WTC11 (cell line): ENCODE measurements around the gene MRPL28. TPM values are rescaled to one million over a fixed set of nuclear protein-coding genes. Genes with fewer than 3 reads are reported as not detected.
A peak's percentile ranks its signal among the peaks of the same experiment; 100 is the strongest.

Experiments
- ATAC-seq: fragments of 200-7000 bp; cut with Tn5 transposase; 2 replicates; pipeline ENCODE4 v1.10.0; 2021; ENCODE audit warnings: mild to moderate bottlenecking, moderate library complexity
- CTCF ChIA-PET: fragments of 300-600 bp; sonication (Branson Sonifier 250); formaldehyde crosslinking; loops from one replicate; lab custom pipeline; 2021; ENCODE audit warnings: antibody characterized with exemption; lab: Charles Lee
- POLR2A ChIA-PET: fragments of 350-600 bp; sonication (Branson Sonifier 250); formaldehyde crosslinking; loops from one replicate; lab custom pipeline; 2021; ENCODE audit warnings: antibody characterized with exemption; lab: Charles Lee
- DNase-seq: peaks from one replicate; pipeline ENCODE4 v3.0.0; 2021; ENCODE audit warnings: low spot score
- H3K27ac Mint-ChIP-seq: 2 replicates; pipeline ENCODE4 v1.8.0; 2021; ENCODE audit warnings: mixed read lengths
- H3K27me3 Mint-ChIP-seq: 2 replicates; pipeline ENCODE4 v1.8.0; 2021; ENCODE audit warnings: low read depth, mild to moderate bottlenecking, moderate library complexity, mixed read lengths
- H3K36me3 Mint-ChIP-seq: 2 replicates; pipeline ENCODE4 v1.8.0; 2021; ENCODE audit warnings: mixed read lengths
- H3K4me1 Mint-ChIP-seq: 2 replicates; pipeline ENCODE4 v1.8.0; 2022; ENCODE audit warnings: mixed read lengths
- H3K4me3 Mint-ChIP-seq: 2 replicates; pipeline ENCODE4 v1.8.0; 2021; ENCODE audit warnings: mild to moderate bottlenecking, moderate library complexity, mixed read lengths
- H3K9me3 Mint-ChIP-seq: 2 replicates; pipeline ENCODE4 v1.8.0; 2021; ENCODE audit warnings: mixed read lengths
- AR ChIP-seq: fragments of 250-450 bp; sonication (Bioruptor Pico); IDR thresholded peaks from 2 replicates; pipeline ENCODE4 v1.9.0; 2021; ENCODE audit warnings: mild to moderate bottlenecking
- CREB1 ChIP-seq: sonication (generic); formaldehyde crosslinking; IDR thresholded peaks from 2 replicates; pipeline ENCODE4 v1.8.0; 2023; ENCODE audit warnings: mild to moderate bottlenecking, missing genetic modification reagents
- CREM ChIP-seq: sonication (generic); formaldehyde crosslinking; IDR thresholded peaks from 2 replicates; pipeline ENCODE4 v1.8.1; 2022; ENCODE audit warnings: mild to moderate bottlenecking, missing genetic modification reagents, moderate library complexity
- CTCF ChIP-seq: fragments of 200-600 bp; IDR thresholded peaks from 2 replicates; pipeline ENCODE4 v1.8.0; 2022; ENCODE audit warnings: antibody characterized with exemption
- E2F5 ChIP-seq: sonication (generic); formaldehyde crosslinking; IDR thresholded peaks from 2 replicates; pipeline ENCODE4 v1.8.1; 2022; ENCODE audit warnings: mild to moderate bottlenecking, moderate library complexity, missing genetic modification reagents
- ELF4 ChIP-seq: sonication (generic); formaldehyde crosslinking; IDR thresholded peaks from 2 replicates; pipeline ENCODE4 v1.8.1; 2022; ENCODE audit warnings: low read depth, mild to moderate bottlenecking, moderate library complexity, missing genetic modification reagents
- GABPB1 ChIP-seq: sonication (generic); formaldehyde crosslinking; IDR thresholded peaks from 2 replicates; pipeline ENCODE4 v1.8.1; 2023; ENCODE audit warnings: mild to moderate bottlenecking, missing genetic modification reagents
- IRF1 ChIP-seq: sonication (generic); formaldehyde crosslinking; IDR thresholded peaks from 2 replicates; pipeline ENCODE4 v1.8.0; 2023; ENCODE audit warnings: missing genetic modification reagents
- KAT7 ChIP-seq: sonication (generic); formaldehyde crosslinking; IDR thresholded peaks from 2 replicates; pipeline ENCODE4 v1.8.1; 2023; ENCODE audit warnings: missing genetic modification reagents, mild to moderate bottlenecking, borderline replicate concordance
- MYBL2 ChIP-seq: sonication (generic); formaldehyde crosslinking; IDR thresholded peaks from 2 replicates; pipeline ENCODE4 v1.8.1; 2023; ENCODE audit warnings: mild to moderate bottlenecking, moderate library complexity, missing genetic modification reagents
- NR1H2 ChIP-seq: sonication (generic); formaldehyde crosslinking; IDR thresholded peaks from 2 replicates; pipeline ENCODE4 v1.9.0; 2021; ENCODE audit warnings: mild to moderate bottlenecking, moderate library complexity, missing genetic modification reagents
- OVOL2 ChIP-seq: fragments of 250-450 bp; sonication (Bioruptor Pico); IDR thresholded peaks from 2 replicates; pipeline ENCODE4 v1.9.0; 2021; ENCODE audit warnings: mild to moderate bottlenecking, borderline replicate concordance
- PREB ChIP-seq: sonication (generic); formaldehyde crosslinking; IDR thresholded peaks from 2 replicates; pipeline ENCODE4 v1.8.1; 2022; ENCODE audit warnings: mild to moderate bottlenecking, missing genetic modification reagents, moderate library complexity, borderline replicate concordance
- PRRX2 ChIP-seq: fragments of 250-450 bp; sonication (Bioruptor Pico); IDR thresholded peaks from 2 replicates; pipeline ENCODE4 v1.8.0; 2021; ENCODE audit warnings: mild to moderate bottlenecking
- TEAD1 ChIP-seq: sonication (generic); formaldehyde crosslinking; IDR thresholded peaks from 2 replicates; pipeline ENCODE4 v1.8.0; 2022; ENCODE audit warnings: mild to moderate bottlenecking, missing genetic modification reagents
- USF1 ChIP-seq: sonication (generic); formaldehyde crosslinking; IDR thresholded peaks from 2 replicates; pipeline ENCODE4 v1.8.0; 2022; ENCODE audit warnings: mild to moderate bottlenecking, missing genetic modification reagents
- ZNF396 ChIP-seq: fragments of 250-450 bp; sonication (Bioruptor Pico); IDR thresholded peaks from 2 replicates; pipeline ENCODE4 v1.8.0; 2021; ENCODE audit warnings: mild to moderate bottlenecking, moderate library complexity, borderline replicate concordance
- ZNF416 ChIP-seq: fragments of 250-450 bp; sonication (Bioruptor Pico); IDR thresholded peaks from 2 replicates; pipeline ENCODE4 v1.9.0; 2021; ENCODE audit warnings: mild to moderate bottlenecking, inconsistent platforms
- ZNF423 ChIP-seq: fragments of 250-450 bp; sonication (Bioruptor Pico); IDR thresholded peaks from 2 replicates; pipeline ENCODE4 v2.1.2; 2022; ENCODE audit warnings: mild to moderate bottlenecking, moderate library complexity
- total RNA-seq: library from RNA; stranded (reverse); gene quantifications from 3 replicates; pipeline ENCODE4 v1.2.3, GENCODE V29; 2021
- TF ChIP-seq, protein P1 (sequence below): fragments of 250-450 bp; sonication (Bioruptor Pico); IDR thresholded peaks from 2 replicates; pipeline ENCODE4 v1.9.0; 2021; ENCODE audit warnings: moderate library complexity, mild to moderate bottlenecking, inconsistent platforms, borderline replicate concordance
- TF ChIP-seq, protein P2 (sequence below): sonication (generic); formaldehyde crosslinking; IDR thresholded peaks from 2 replicates; pipeline ENCODE4 v1.8.0; 2022; ENCODE audit warnings: mild to moderate bottlenecking, missing genetic modification reagents
- TF ChIP-seq, protein P3 (sequence below): sonication (generic); formaldehyde crosslinking; IDR thresholded peaks from 2 replicates; pipeline ENCODE4 v1.8.1; 2022; ENCODE audit warnings: missing genetic modification reagents, borderline replicate concordance

MRPL28 gene
- total RNA-seq, 1 experiment from 2014 or later, result 119 TPM

DNA sequence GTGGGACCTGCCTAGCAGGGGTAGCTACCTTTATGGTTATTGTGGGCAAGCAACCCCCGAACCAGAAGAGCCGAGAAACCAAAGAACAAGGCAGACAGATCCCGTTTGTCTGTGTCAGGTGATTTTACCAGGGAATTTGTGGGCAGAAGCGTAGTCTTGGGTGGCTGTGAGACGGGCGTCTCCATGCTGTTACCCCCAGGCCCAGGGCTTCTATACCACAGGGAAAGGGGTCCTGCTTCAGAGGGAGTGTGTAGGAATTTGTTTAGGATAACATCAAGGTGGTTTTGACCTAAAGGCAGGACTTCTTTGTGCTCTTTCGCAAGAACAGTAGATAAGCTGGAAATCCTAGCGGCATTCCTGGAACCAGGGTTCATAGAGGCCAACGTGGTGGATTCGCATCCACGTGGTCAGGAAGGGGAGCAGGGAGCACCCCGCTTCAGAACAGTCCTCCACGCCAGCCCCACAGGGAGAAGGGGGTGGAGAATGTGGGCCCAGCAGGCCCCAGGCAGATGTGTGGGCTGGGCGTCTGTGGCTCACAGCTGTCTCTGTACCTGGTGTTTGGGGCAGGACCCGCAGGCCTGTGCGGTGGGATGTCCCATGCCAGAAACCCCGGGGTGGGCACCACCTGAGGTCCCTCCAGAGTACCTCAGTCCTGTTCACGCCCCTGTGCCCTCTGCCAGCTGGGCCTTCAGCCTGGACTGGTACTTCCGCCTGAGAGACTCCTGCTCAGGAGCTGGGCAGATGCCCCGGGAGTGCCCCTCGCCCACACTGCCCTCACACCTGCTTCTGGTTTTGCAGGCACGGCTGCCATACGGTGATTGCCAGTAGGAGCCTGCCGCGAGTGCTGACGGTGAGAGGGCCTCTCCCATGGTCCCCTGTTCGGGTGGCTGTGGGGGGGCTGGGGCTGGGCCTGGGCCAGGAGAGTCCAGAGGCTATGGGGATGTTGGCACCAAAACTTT, 35.5 kb upstream of the MRPL28 start:
- Mint-ChIP-seq H3K9me3 (no peaks in the 10 kb centered on the region), H3K36me3 (peaks cover 5% of the 10 kb centered on the region; the same call in 1 of the 2 replicates), H3K27ac (no peak overlapping the region), H3K27me3 (no peaks in the 10 kb centered on the region), H3K4me3 (no peak overlapping the region), H3K4me1 (no peaks in the 10 kb centered on the region)
- CTCF ChIA-PET, result interaction anchor here (1.1 to 1.3 kb wide), 2 partner anchors 8 to 177 kb away, joined by 3 read pairs; no protein-coding TSS in a partner anchor
- POLR2A ChIA-PET, result no interaction called here
- no peak for ATAC-seq
- no peak for TF ChIP-seq PREB
- peak; percentile 83 for TF ChIP-seq GABPB1
- no peak for DNase-seq

- H3K27ac Mint-ChIP-seq, result peak overlapping the region; percentile 15; the same call in 1 of the 2 replicates
- ChIA-PET CTCF (no interaction called here), POLR2A (no interaction called here)
- peaks cover 7% of the 10 kb centered on the region for H3K4me1 Mint-ChIP-seq
- TF ChIP-seq ELF4 (CRISPR knock-in tag), result no peak
- TF ChIP-seq KAT7, result no peak
- TF ChIP-seq, protein P1, sequence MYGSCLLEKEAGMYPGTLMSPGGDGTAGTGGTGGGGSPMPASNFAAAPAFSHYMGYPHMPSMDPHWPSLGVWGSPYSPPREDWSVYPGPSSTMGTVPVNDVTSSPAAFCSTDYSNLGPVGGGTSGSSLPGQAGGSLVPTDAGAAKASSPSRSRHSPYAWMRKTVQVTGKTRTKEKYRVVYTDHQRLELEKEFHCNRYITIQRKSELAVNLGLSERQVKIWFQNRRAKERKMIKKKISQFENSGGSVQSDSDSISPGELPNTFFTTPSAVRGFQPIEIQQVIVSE (CRISPR knock-in tag), result no peak
- no peak for TF ChIP-seq TEAD1
- TF ChIP-seq PRRX2 (CRISPR knock-in tag), result no peak
- TF ChIP-seq CREB1 (CRISPR knock-in tag), result no peak
- TF ChIP-seq E2F5 (CRISPR knock-in tag), result no peak
- TF ChIP-seq, protein P2, sequence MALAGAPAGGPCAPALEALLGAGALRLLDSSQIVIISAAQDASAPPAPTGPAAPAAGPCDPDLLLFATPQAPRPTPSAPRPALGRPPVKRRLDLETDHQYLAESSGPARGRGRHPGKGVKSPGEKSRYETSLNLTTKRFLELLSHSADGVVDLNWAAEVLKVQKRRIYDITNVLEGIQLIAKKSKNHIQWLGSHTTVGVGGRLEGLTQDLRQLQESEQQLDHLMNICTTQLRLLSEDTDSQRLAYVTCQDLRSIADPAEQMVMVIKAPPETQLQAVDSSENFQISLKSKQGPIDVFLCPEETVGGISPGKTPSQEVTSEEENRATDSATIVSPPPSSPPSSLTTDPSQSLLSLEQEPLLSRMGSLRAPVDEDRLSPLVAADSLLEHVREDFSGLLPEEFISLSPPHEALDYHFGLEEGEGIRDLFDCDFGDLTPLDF (CRISPR knock-in tag), result no peak
- no peak for TF ChIP-seq ZNF416 (CRISPR knock-in tag)
- TF ChIP-seq, protein P3, sequence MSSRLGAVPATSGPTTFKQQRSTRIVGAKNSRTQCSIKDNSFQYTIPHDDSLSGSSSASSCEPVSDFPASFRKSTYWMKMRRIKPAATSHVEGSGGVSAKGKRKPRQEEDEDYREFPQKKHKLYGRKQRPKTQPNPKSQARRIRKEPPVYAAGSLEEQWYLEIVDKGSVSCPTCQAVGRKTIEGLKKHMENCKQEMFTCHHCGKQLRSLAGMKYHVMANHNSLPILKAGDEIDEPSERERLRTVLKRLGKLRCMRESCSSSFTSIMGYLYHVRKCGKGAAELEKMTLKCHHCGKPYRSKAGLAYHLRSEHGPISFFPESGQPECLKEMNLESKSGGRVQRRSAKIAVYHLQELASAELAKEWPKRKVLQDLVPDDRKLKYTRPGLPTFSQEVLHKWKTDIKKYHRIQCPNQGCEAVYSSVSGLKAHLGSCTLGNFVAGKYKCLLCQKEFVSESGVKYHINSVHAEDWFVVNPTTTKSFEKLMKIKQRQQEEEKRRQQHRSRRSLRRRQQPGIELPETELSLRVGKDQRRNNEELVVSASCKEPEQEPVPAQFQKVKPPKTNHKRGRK (CRISPR knock-in tag), result no peak
- TF ChIP-seq AR (CRISPR knock-in tag), result no peak
- no peak for TF ChIP-seq CTCF
- no peak for TF ChIP-seq CREM (CRISPR knock-in tag)
- no peak for TF ChIP-seq ZNF396 (CRISPR knock-in tag)
- TF ChIP-seq NR1H2 (CRISPR knock-in tag), result no peak
- no peak for TF ChIP-seq IRF1 (CRISPR knock-in tag)
- TF ChIP-seq MYBL2 (CRISPR knock-in tag), result no peak
- no peak for TF ChIP-seq OVOL2 (CRISPR knock-in tag)
- no peak for TF ChIP-seq ZNF423 (CRISPR knock-in tag)
- no peak for TF ChIP-seq USF1 (CRISPR knock-in tag)
- H3K4me3 Mint-ChIP-seq, result no peak overlapping the region
- peaks cover 9% of the 10 kb centered on the region; the same call in 1 of the 2 replicates for H3K36me3 Mint-ChIP-seq
- DNase-seq (no peak), ATAC-seq (no peak)
- no peaks in the 10 kb centered on the region for H3K27me3 Mint-ChIP-seq
- no peaks in the 10 kb centered on the region for H3K9me3 Mint-ChIP-seq
Measured at GRCh38 chr16:404971-405486, 34.7 kb upstream of the MRPL28 start.
